A549 (cell line): ENCODE results near the gene TSSC4.

Experiments used
- EP300 ChIP-seq, 2 experiments: fragments of >200 bp; sonication (Bioruptor Twin); formaldehyde crosslinking; IDR thresholded peaks; 2 replicates in 1 of 2; 3 replicates in 1 of 2; pipeline ENCODE4 v1.6.1; 2016 to 2017
- JUN ChIP-seq, 2 experiments: fragments of >200 bp; sonication (Bioruptor Twin); formaldehyde crosslinking; IDR thresholded peaks; 2 replicates in 1 of 2; 3 replicates in 1 of 2; pipeline ENCODE4 v1.6.1; 2016 to 2017
- MYC ChIP-seq: IDR thresholded peaks from 2 replicates; pipeline ENCODE4 v1.6.1; 2012; ENCODE audit warnings: mild to moderate bottlenecking, inconsistent platforms, low read length, improper control_type of control experiment, borderline replicate concordance
- ZSCAN20 ChIP-seq: fragments of 250-450 bp; sonication (Bioruptor Pico); IDR thresholded peaks from 2 replicates; pipeline ENCODE4 v1.8.0; 2022; ENCODE audit warnings: mild to moderate bottlenecking, moderate library complexity
- TF ChIP-seq, protein P1 (sequence below): fragments of >200 bp; sonication (Bioruptor Twin); formaldehyde crosslinking; IDR thresholded peaks from 3 replicates; pipeline ENCODE4 v1.5.1; 2016

DNA sequence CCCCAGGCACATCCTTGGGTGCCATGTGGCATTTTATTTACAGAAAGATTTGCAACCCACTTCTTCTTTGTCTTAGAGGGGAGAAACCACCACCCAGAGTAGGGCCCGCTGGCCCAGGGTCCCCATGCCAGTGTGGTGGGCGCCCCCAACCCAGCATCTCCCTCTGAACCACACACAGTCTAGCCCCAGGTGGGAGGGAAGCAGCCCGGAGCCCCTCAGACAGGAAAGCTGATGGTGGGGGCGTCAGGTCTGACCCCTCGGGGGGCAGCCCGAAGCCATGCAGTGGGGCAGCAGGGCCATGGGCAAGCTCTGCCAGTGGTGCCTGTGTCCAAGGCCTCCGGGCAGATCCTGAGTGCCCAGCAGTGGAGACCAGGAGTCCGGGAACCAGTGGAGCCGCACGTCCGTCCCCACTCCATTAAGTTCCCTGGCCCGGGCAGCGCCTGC is 32.1 kb downstream of the TSSC4 start:
- TF ChIP-seq, protein P1, sequence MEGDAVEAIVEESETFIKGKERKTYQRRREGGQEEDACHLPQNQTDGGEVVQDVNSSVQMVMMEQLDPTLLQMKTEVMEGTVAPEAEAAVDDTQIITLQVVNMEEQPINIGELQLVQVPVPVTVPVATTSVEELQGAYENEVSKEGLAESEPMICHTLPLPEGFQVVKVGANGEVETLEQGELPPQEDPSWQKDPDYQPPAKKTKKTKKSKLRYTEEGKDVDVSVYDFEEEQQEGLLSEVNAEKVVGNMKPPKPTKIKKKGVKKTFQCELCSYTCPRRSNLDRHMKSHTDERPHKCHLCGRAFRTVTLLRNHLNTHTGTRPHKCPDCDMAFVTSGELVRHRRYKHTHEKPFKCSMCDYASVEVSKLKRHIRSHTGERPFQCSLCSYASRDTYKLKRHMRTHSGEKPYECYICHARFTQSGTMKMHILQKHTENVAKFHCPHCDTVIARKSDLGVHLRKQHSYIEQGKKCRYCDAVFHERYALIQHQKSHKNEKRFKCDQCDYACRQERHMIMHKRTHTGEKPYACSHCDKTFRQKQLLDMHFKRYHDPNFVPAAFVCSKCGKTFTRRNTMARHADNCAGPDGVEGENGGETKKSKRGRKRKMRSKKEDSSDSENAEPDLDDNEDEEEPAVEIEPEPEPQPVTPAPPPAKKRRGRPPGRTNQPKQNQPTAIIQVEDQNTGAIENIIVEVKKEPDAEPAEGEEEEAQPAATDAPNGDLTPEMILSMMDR, result no peak
- TF ChIP-seq EP300 (IDR thresholded peaks at IDR 0.05), result no peak
- no peak for TF ChIP-seq MYC
- TF ChIP-seq JUN (IDR thresholded peaks at IDR 0.05), result no peak
- TF ChIP-seq ZSCAN20 (CRISPR knock-in tag), result no peak
